ENCODE data around the gene DEPDC1.

DEPDC1 gene

GRCh38 chr1:68473060-68473459 lies 23.8 kb downstream of the DEPDC1 start:
- Histone ChIP-seq H3K9me3 (ENCODE audit: control insufficient read depth, low read depth, low read length) (no peaks in the 10 kb centered on the region), H3K27ac (ENCODE audit: low read length) (no peak overlapping the region), H3K4me3 (ENCODE audit: low read length) (no peak overlapping the region), H3K36me3 (ENCODE audit: control insufficient read depth, low read depth, low read length) (peaks cover 21% of the 10 kb centered on the region), H3K9ac (ENCODE audit: low read length) (no peak overlapping the region), H3K27me3 (ENCODE audit: control insufficient read depth, insufficient read depth, low read length) (no peaks in the 10 kb centered on the region), H3K4me1 (ENCODE audit: control insufficient read depth, low read depth, low read length) (no peaks in the 10 kb centered on the region)

- no peak overlapping the region for H3K4me3 ChIP-seq (ENCODE audit: low read length)
- no peak overlapping the region for H3K9ac ChIP-seq (ENCODE audit: low read length)
- no peaks in the 10 kb centered on the region for H3K4me1 ChIP-seq (ENCODE audit: control insufficient read depth, low read depth, low read length)
- no peak overlapping the region for H3K27ac ChIP-seq (ENCODE audit: low read length)
- no peaks in the 10 kb centered on the region for H3K36me3 ChIP-seq (ENCODE audit: control insufficient read depth, low read depth, low read length)
- H3K9me3 ChIP-seq (ENCODE audit: control insufficient read depth, low read depth, low read length) = no peaks in the 10 kb centered on the region
- no peaks in the 10 kb centered on the region for H3K27me3 ChIP-seq (ENCODE audit: control insufficient read depth, insufficient read depth, low read length)
Measured at GRCh38 chr1:68470388-68470970, 26.4 kb downstream of the DEPDC1 start.

DNA sequence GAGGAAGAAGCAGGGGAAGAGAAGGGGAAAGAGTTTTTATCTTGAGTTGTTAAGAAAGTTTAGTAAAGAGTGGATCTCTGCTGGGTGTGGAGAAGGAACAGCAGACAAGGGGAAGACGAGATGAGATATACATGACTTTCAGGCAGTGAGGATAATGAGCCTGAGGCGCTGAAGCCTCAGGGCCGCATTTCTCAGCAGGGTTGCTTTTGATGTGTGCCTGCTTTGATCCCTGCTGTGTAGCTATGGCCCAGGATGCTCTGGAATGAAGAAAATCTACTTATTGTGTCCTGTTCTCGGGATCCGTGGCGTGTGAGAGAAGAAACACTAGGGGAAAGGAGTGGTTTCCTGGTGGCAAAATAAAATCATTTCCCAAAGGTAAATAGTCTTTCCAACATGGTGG lies 32.0 kb downstream of the DEPDC1 start:
- no peak overlapping the region for H3K27ac ChIP-seq (ENCODE audit: low read length)
- H3K4me1 ChIP-seq (ENCODE audit: control insufficient read depth, low read depth, low read length) = peaks cover 9% of the 10 kb centered on the region
- H3K9me3 ChIP-seq (ENCODE audit: control insufficient read depth, low read depth, low read length) = no peaks in the 10 kb centered on the region
- H3K9ac ChIP-seq (ENCODE audit: low read length) = no peak overlapping the region
- H3K27me3 ChIP-seq (ENCODE audit: control insufficient read depth, insufficient read depth, low read length) = no peaks in the 10 kb centered on the region
- H3K36me3 ChIP-seq (ENCODE audit: control insufficient read depth, low read depth, low read length) = no peaks in the 10 kb centered on the region
- H3K4me3 ChIP-seq (ENCODE audit: low read length) = no peak overlapping the region

- no peaks in the 10 kb centered on the region for H3K27me3 ChIP-seq (ENCODE audit: control insufficient read depth, insufficient read depth, low read length)
- peaks cover 9% of the 10 kb centered on the region for H3K4me1 ChIP-seq (ENCODE audit: control insufficient read depth, low read depth, low read length)
- H3K4me3 ChIP-seq (ENCODE audit: low read length) = no peak overlapping the region
- H3K36me3 ChIP-seq (ENCODE audit: control insufficient read depth, low read depth, low read length) = no peaks in the 10 kb centered on the region
- no peak overlapping the region for H3K27ac ChIP-seq (ENCODE audit: low read length)
- no peak overlapping the region for H3K9ac ChIP-seq (ENCODE audit: low read length)
- no peaks in the 10 kb centered on the region for H3K9me3 ChIP-seq (ENCODE audit: control insufficient read depth, low read depth, low read length)
Measured at GRCh38 chr1:68460935-68461334, 35.9 kb downstream of the DEPDC1 start.

DNA sequence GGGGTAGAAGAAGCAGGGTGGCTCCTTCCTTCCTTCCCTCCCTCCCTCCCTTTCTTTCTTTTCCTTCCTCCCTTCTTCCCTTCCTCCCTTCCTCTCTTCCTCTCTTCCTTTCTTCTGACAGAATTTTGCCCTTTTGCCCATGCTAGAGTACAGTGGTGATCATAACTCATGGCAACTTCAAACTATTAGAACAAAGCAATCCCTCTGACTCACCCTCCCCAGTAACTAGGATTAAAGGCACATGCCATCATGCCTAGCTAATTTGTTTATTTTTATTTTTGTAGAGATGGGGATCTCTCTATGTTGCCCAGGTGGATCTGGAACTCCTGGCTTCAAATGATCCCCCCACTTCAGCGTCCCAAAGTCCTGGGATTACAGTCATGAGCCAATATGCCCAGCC lies 37.1 kb downstream of the DEPDC1 start:
- no peaks in the 10 kb centered on the region for H3K27me3 ChIP-seq (ENCODE audit: control insufficient read depth, insufficient read depth, low read length)
- no peak overlapping the region for H3K27ac ChIP-seq (ENCODE audit: low read length)
- H3K36me3 ChIP-seq (ENCODE audit: control insufficient read depth, low read depth, low read length) = no peaks in the 10 kb centered on the region
- H3K9ac ChIP-seq (ENCODE audit: low read length) = no peak overlapping the region
- H3K9me3 ChIP-seq (ENCODE audit: control insufficient read depth, low read depth, low read length) = no peaks in the 10 kb centered on the region
- peaks cover 4% of the 10 kb centered on the region for H3K4me1 ChIP-seq (ENCODE audit: control insufficient read depth, low read depth, low read length)
- no peak overlapping the region for H3K4me3 ChIP-seq (ENCODE audit: low read length)

- Histone ChIP-seq H3K9me3 (ENCODE audit: control insufficient read depth, low read depth, low read length) (no peaks in the 10 kb centered on the region), H3K36me3 (ENCODE audit: control insufficient read depth, low read depth, low read length) (no peaks in the 10 kb centered on the region), H3K4me1 (ENCODE audit: control insufficient read depth, low read depth, low read length) (no peaks in the 10 kb centered on the region), H3K27me3 (ENCODE audit: control insufficient read depth, insufficient read depth, low read length) (no peaks in the 10 kb centered on the region), H3K27ac (ENCODE audit: low read length) (no peak overlapping the region), H3K9ac (ENCODE audit: low read length) (no peak overlapping the region), H3K4me3 (ENCODE audit: low read length) (no peak overlapping the region)
Measured at GRCh38 chr1:68459091-68459490, 37.8 kb downstream of the DEPDC1 start.

GRCh38 chr1:68456202-68456601 lies 40.7 kb downstream of the DEPDC1 start:
- H3K4me3 ChIP-seq (ENCODE audit: low read length) = no peak overlapping the region
- no peaks in the 10 kb centered on the region for H3K27me3 ChIP-seq (ENCODE audit: control insufficient read depth, insufficient read depth, low read length)
- H3K27ac ChIP-seq (ENCODE audit: low read length) = no peak overlapping the region
- no peaks in the 10 kb centered on the region for H3K9me3 ChIP-seq (ENCODE audit: control insufficient read depth, low read depth, low read length)
- no peaks in the 10 kb centered on the region for H3K4me1 ChIP-seq (ENCODE audit: control insufficient read depth, low read depth, low read length)
- H3K9ac ChIP-seq (ENCODE audit: low read length) = no peak overlapping the region
- no peaks in the 10 kb centered on the region for H3K36me3 ChIP-seq (ENCODE audit: control insufficient read depth, low read depth, low read length)

GRCh38 chr1:68454534-68454933 lies 42.3 kb downstream of the DEPDC1 start:
- Histone ChIP-seq H3K9ac (ENCODE audit: low read length) (no peak overlapping the region), H3K4me1 (ENCODE audit: control insufficient read depth, low read depth, low read length) (no peaks in the 10 kb centered on the region), H3K4me3 (ENCODE audit: low read length) (no peak overlapping the region), H3K36me3 (ENCODE audit: control insufficient read depth, low read depth, low read length) (no peaks in the 10 kb centered on the region), H3K9me3 (ENCODE audit: control insufficient read depth, low read depth, low read length) (no peaks in the 10 kb centered on the region), H3K27ac (ENCODE audit: low read length) (no peak overlapping the region), H3K27me3 (ENCODE audit: control insufficient read depth, insufficient read depth, low read length) (no peaks in the 10 kb centered on the region)

GRCh38 chr1:68453060-68453670 lies 43.7 kb downstream of the DEPDC1 start:
- H3K27me3 ChIP-seq (ENCODE audit: control insufficient read depth, insufficient read depth, low read length) = no peaks in the 10 kb centered on the region
- no peak overlapping the region for H3K27ac ChIP-seq (ENCODE audit: low read length)
- H3K4me3 ChIP-seq (ENCODE audit: low read length) = no peak overlapping the region
- no peaks in the 10 kb centered on the region for H3K4me1 ChIP-seq (ENCODE audit: control insufficient read depth, low read depth, low read length)
- no peak overlapping the region for H3K9ac ChIP-seq (ENCODE audit: low read length)
- no peaks in the 10 kb centered on the region for H3K36me3 ChIP-seq (ENCODE audit: control insufficient read depth, low read depth, low read length)
- no peaks in the 10 kb centered on the region for H3K9me3 ChIP-seq (ENCODE audit: control insufficient read depth, low read depth, low read length)

- Histone ChIP-seq H3K4me1 (ENCODE audit: control insufficient read depth, low read depth, low read length) (no peaks in the 10 kb centered on the region), H3K4me3 (ENCODE audit: low read length) (no peak within 1 kb of the TSS), H3K9ac (ENCODE audit: low read length) (no peak within 1 kb of the TSS), H3K9me3 (ENCODE audit: control insufficient read depth, low read depth, low read length) (no peaks in the 10 kb centered on the region), H3K27ac (ENCODE audit: low read length) (no peak within 1 kb of the TSS), H3K27me3 (ENCODE audit: control insufficient read depth, insufficient read depth, low read length) (no peaks in the 10 kb centered on the region), H3K36me3 (ENCODE audit: control insufficient read depth, low read depth, low read length) (no peaks in the 10 kb centered on the region)
Measured at GRCh38 chr1:68449901-68450300, 47.0 kb downstream of the DEPDC1 start, which contains the start of gene RPE65. RPE65 (minus strand) TSS chr1:68449954; CDS start chr1:68449905, 49 bp downstream.

DNA sequence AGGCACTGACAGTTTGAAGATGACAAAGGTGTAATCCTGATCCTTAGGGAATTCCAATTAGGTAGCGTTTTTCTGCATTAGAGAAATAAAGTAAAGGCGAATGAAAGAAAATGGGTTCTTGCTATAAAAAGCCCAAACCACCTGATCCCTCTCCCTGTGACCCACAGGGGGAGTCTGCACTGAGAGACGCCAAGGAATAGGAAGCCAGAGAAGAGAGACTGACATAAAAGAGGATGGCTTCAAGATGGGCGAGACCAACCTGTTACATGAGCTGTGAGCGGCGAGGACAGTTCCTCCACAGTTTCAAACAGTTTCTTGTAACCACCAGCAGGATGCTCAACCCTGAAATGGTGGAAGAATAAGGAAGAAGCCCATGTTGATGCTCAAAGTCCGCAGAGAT lies 48.5 kb downstream of the DEPDC1 start:
- Histone ChIP-seq H3K4me3 (ENCODE audit: low read length) (no peak overlapping the region), H3K9me3 (ENCODE audit: control insufficient read depth, low read depth, low read length) (no peaks in the 10 kb centered on the region), H3K9ac (ENCODE audit: low read length) (no peak overlapping the region), H3K36me3 (ENCODE audit: control insufficient read depth, low read depth, low read length) (no peaks in the 10 kb centered on the region), H3K27me3 (ENCODE audit: control insufficient read depth, insufficient read depth, low read length) (no peaks in the 10 kb centered on the region), H3K27ac (ENCODE audit: low read length) (no peak overlapping the region), H3K4me1 (ENCODE audit: control insufficient read depth, low read depth, low read length) (no peaks in the 10 kb centered on the region)

DNA sequence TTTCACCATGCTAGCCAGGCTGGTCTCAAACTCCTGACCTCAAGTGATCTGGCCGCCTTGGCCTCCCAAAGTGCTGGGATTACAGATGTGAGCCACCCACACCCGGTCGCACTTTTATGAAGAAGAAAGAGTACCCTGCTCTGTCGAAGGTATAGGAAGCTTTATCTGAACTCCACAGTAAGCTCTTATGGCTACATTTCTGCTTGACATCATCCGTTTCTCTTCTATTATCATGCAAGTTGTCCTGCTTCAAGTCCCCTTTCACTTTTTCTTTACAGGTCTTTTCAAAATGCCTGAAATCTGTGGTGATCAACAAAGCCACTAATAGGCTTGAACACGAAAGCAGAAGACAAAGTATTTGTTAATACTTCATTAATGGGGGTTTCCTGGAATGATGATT lies 51.2 kb downstream of the DEPDC1 start:
- no peak overlapping the region for H3K27ac ChIP-seq (ENCODE audit: low read length)
- no peaks in the 10 kb centered on the region for H3K27me3 ChIP-seq (ENCODE audit: control insufficient read depth, insufficient read depth, low read length)
- H3K36me3 ChIP-seq (ENCODE audit: control insufficient read depth, low read depth, low read length) = no peaks in the 10 kb centered on the region
- no peaks in the 10 kb centered on the region for H3K9me3 ChIP-seq (ENCODE audit: control insufficient read depth, low read depth, low read length)
- H3K4me3 ChIP-seq (ENCODE audit: low read length) = no peak overlapping the region
- no peaks in the 10 kb centered on the region for H3K4me1 ChIP-seq (ENCODE audit: control insufficient read depth, low read depth, low read length)
- no peak overlapping the region for H3K9ac ChIP-seq (ENCODE audit: low read length)

Data from iPS-18a (cell line).